SK-N-SH (cell line): ENCODE data around the gene TRPM3. TPM values are rescaled to one million over a fixed set of nuclear protein-coding genes. Genes with fewer than 3 reads are reported as not detected.

Experiments
- CTCF ChIA-PET: fragments of 300-600, 350-600 bp; formaldehyde crosslinking; extraction: SDS; loops from one replicate; lab custom pipeline; 2021; lab: Yijun Ruan, JAX
- POLR2A ChIA-PET: fragments of 350-600 bp; sonication (Branson Sonifier 250); formaldehyde crosslinking; extraction: SDS; loops from one replicate; lab custom pipeline; 2020; ENCODE audit warnings: antibody characterized with exemption, inconsistent platforms; lab: Yijun Ruan, JAX
- DNase-seq: peaks from one replicate; pipeline ENCODE4 v3.0.0; 2012
- H2AFZ ChIP-seq: fragments of 200-600 bp; sonication (generic); 2 replicates; pipeline ENCODE4 v1.8.1; 2016; ENCODE audit warnings: antibody characterized with exemption, mild to moderate bottlenecking, low read depth
- H3F3A ChIP-seq: fragments of 200-600 bp; sonication (generic); replicated peaks from 2 replicates; pipeline ENCODE3; 2016; ENCODE audit warnings: antibody characterized with exemption, mild to moderate bottlenecking; ENCODE audit not compliant: insufficient read depth
- H3K27ac ChIP-seq, 2 experiments: fragments of 200-500 bp in 1 of 2; fragments of 200-600 bp in 1 of 2; sonication (Bioruptor generic) in 1 of 2; sonication (generic), shearing (Covaris generic) in 1 of 2; 2 replicates each; pipeline versions ENCODE4 v1.5.1 to v1.6.1; 2014 to 2016; ENCODE audit warnings: low read depth in 2 of 2, inconsistent platforms in 1 of 2, low read length in 1 of 2, mild to moderate bottlenecking in 1 of 2, mixed read lengths in 1 of 2
- H3K27me3 ChIP-seq: fragments of 200-600 bp; sonication (generic), shearing (Covaris generic); 2 replicates; pipeline ENCODE4 v1.6.1; 2016; ENCODE audit warnings: mixed run types; ENCODE audit not compliant: insufficient read depth
- H3K36me3 ChIP-seq, 2 experiments: fragments of 200-500 bp in 1 of 2; fragments of 200-600 bp in 1 of 2; sonication (Bioruptor generic) in 1 of 2; sonication (generic) in 1 of 2; replicated peaks in 1 of 2; 2 replicates each; pipeline versions ENCODE3 to v1.5.1; 2014 to 2016; ENCODE audit warnings: low read length in 1 of 2, mild to moderate bottlenecking in 1 of 2; ENCODE audit not compliant: insufficient read depth in 2 of 2, control insufficient read depth in 1 of 2
- H3K4me1 ChIP-seq, 2 experiments: fragments of 200-500 bp in 1 of 2; fragments of 200-600 bp in 1 of 2; sonication (Bioruptor generic) in 1 of 2; sonication (generic), shearing (Covaris generic) in 1 of 2; 2 replicates each; pipeline versions ENCODE4 v1.5.1 to v1.6.1; 2014 to 2016; ENCODE audit warnings: low read depth in 1 of 2, low read length in 1 of 2, mixed run types in 1 of 2; ENCODE audit not compliant: insufficient read depth in 2 of 2, control insufficient read depth in 1 of 2
- H3K4me2 ChIP-seq: fragments of 200-600 bp; sonication (generic), shearing (Covaris generic); 2 replicates; pipeline ENCODE4 v1.6.1; 2017; ENCODE audit warnings: mixed run types
- H3K4me3 ChIP-seq, 2 experiments: fragments of 200-500 bp in 1 of 2; fragments of 200-600 bp in 1 of 2; sonication (Bioruptor generic) in 1 of 2; sonication (generic), shearing (Covaris generic) in 1 of 2; 2 replicates each; pipeline versions ENCODE4 v1.5.1 to v1.8.1; 2014 to 2016; ENCODE audit warnings: low read depth in 2 of 2, inconsistent platforms in 1 of 2, low read length in 1 of 2, mild to moderate bottlenecking in 1 of 2, mixed read lengths in 1 of 2, moderate library complexity in 1 of 2
- H3K79me2 ChIP-seq: fragments of 200-600 bp; sonication (generic); 2 replicates; pipeline ENCODE4 v1.8.1; 2017; ENCODE audit warnings: mild to moderate bottlenecking; ENCODE audit not compliant: insufficient read depth
- H3K9ac ChIP-seq: fragments of 200-600 bp; sonication (generic); 2 replicates; pipeline ENCODE4 v1.6.1; 2017; ENCODE audit warnings: mixed run types
- H3K9me2 ChIP-seq: fragments of 200-600 bp; sonication (generic); 2 replicates; pipeline ENCODE4 v1.6.1; 2017; ENCODE audit warnings: mixed run types
- H3K9me3 ChIP-seq: fragments of 200-600 bp; sonication (generic); 2 replicates; pipeline ENCODE4 v1.6.1; 2017; ENCODE audit warnings: mixed run types, mild to moderate bottlenecking, moderate library complexity
- H4K20me1 ChIP-seq: fragments of 200-600 bp; sonication (generic); 2 replicates; pipeline ENCODE4 v1.6.1; 2017; ENCODE audit warnings: mild to moderate bottlenecking, mixed run types; ENCODE audit not compliant: insufficient read depth
- CTCF ChIP-seq: fragments of 200-600 bp; sonication (generic); IDR thresholded peaks from 2 replicates; pipeline ENCODE4 v1.6.1; 2017; ENCODE audit warnings: antibody characterized with exemption, mild to moderate bottlenecking, moderate library complexity
- FOSL2 ChIP-seq: IDR thresholded peaks from 2 replicates; pipeline ENCODE4 v1.4.0; 2012; ENCODE audit warnings: low read depth, mild to moderate bottlenecking, moderate library complexity, borderline replicate concordance
- FOXM1 ChIP-seq: IDR thresholded peaks from 2 replicates; pipeline ENCODE4 v1.4.0; 2012; ENCODE audit warnings: low read depth, mild to moderate bottlenecking
- MAX ChIP-seq: IDR thresholded peaks from 2 replicates; pipeline ENCODE4 v1.4.0; 2012; ENCODE audit warnings: low read depth
- MXI1 ChIP-seq: IDR thresholded peaks from 2 replicates; pipeline ENCODE4 v1.6.1; 2012; ENCODE audit warnings: mild to moderate bottlenecking, low read depth, low read length, improper control_type of control experiment
- POLR2AphosphoS5 ChIP-seq: IDR thresholded peaks from 2 replicates; pipeline ENCODE4 v1.6.1; 2012; ENCODE audit warnings: low read depth, low read length
- RCOR1 ChIP-seq: fragments of 150-350 bp; IDR thresholded peaks from 2 replicates; pipeline ENCODE4 v1.6.1; 2017; ENCODE audit warnings: antibody characterized with exemption, low read length
- RFX5 ChIP-seq: IDR thresholded peaks from 2 replicates; pipeline ENCODE4 v1.6.1; 2012; ENCODE audit warnings: mild to moderate bottlenecking, improper control_type of control experiment, low read length
- TAF1 ChIP-seq: IDR thresholded peaks from 2 replicates; pipeline ENCODE4 v1.6.1; 2012; ENCODE audit warnings: low read depth, mild to moderate bottlenecking, low read length, moderate library complexity, borderline replicate concordance
- TCF12 ChIP-seq: IDR thresholded peaks from 2 replicates; pipeline ENCODE4 v1.4.0; 2012
- TEAD4 ChIP-seq: IDR thresholded peaks from 2 replicates; pipeline ENCODE4 v1.4.0; 2012; ENCODE audit warnings: mild to moderate bottlenecking, borderline replicate concordance; ENCODE audit not compliant: insufficient read depth
- USF1 ChIP-seq: IDR thresholded peaks from 2 replicates; pipeline ENCODE4 v1.4.0; 2012; ENCODE audit warnings: low read depth, borderline replicate concordance
- WGBS: methylation state at CpG from one replicate; pipeline ENCODE4 v1.1.6; 2017; ENCODE audit warnings: low lambda C conversion rate; 5-methylcytosine and 5-hydroxymethylcytosine counted together
- polyA plus RNA-seq, 3 experiments: library from polyadenylated mRNA; depleted of rRNA; stranded (reverse); fragments of >200 nt; gene quantifications; 2 replicates each; pipeline ENCODE4 v1.2.3, GENCODE V29; 2012

The TRPM3 gene
- polyA plus RNA-seq, 1 of the 3 experiments (the other 2 are of a cell fraction) = not detected

- TF ChIP-seq CTCF = no peak
- TF ChIP-seq POLR2AphosphoS5 = no peak
- no peak for TF ChIP-seq MAX
- TF ChIP-seq RFX5 = no peak
- no peak for TF ChIP-seq FOXM1
Observed at GRCh38 chr9:70539001-70539400, 582.4 kb downstream of the TRPM3 start (continued).

GRCh38 chr9:70537084-70537483 is 584.3 kb downstream of the TRPM3 start:
- POLR2A ChIA-PET = no interaction called here
- Histone ChIP-seq H4K20me1 (no peaks in the 10 kb centered on the region), H3K4me2 (no peak overlapping the region)
- WGBS = 88% methylated on average over 20 of the region's 21 CpGs
- TF ChIP-seq MXI1 (no peak), TCF12 (no peak), RCOR1 (no peak)
- TF ChIP-seq, all 33 proteins: peak for 0
- no peaks in the 10 kb centered on the region for H3K9me2 ChIP-seq
- CTCF ChIA-PET = interaction anchor here (1.4 kb wide), 1 partner anchor 65 kb away, joined by 5 read pairs; no protein-coding TSS in a partner anchor
- H3K9me3 ChIP-seq = no peaks in the 10 kb centered on the region
- no peaks in the 10 kb centered on the region for H3K79me2 ChIP-seq
- H3K27ac ChIP-seq = no peak overlapping the region
- no peaks in the 10 kb centered on the region for H3K27me3 ChIP-seq
- DNase-seq = no peak
- no peaks in the 10 kb centered on the region for H3K4me1 ChIP-seq
- no peak overlapping the region for H3K9ac ChIP-seq
- no peak overlapping the region for H3K4me3 ChIP-seq
- H3F3A ChIP-seq = peaks cover 3% of the 10 kb centered on the region
- H3K36me3 ChIP-seq = no peaks in the 10 kb centered on the region
- no peak overlapping the region for H2AFZ ChIP-seq

GRCh38 chr9:70535546-70536323 is 585.7 kb downstream of the TRPM3 start:
- no peaks in the 10 kb centered on the region for H3K79me2 ChIP-seq
- no peak overlapping the region for H3K27ac ChIP-seq
- 78% methylated on average over 16 of the region's 16 CpGs for WGBS
- no peaks in the 10 kb centered on the region for H3K27me3 ChIP-seq
- no peaks in the 10 kb centered on the region for H3K9me2 ChIP-seq
- H4K20me1 ChIP-seq = no peaks in the 10 kb centered on the region
- peaks cover 3% of the 10 kb centered on the region for H3F3A ChIP-seq
- H3K36me3 ChIP-seq = no peaks in the 10 kb centered on the region
- no peaks in the 10 kb centered on the region for H3K4me1 ChIP-seq
- ChIA-PET POLR2A (no interaction called here), CTCF (interaction anchor here (1.0 kb wide), 1 partner anchor 51 kb away, joined by 3 read pairs; no protein-coding TSS in a partner anchor)
- H2AFZ ChIP-seq = no peak overlapping the region
- H3K9me3 ChIP-seq = no peaks in the 10 kb centered on the region
- H3K9ac ChIP-seq = no peak overlapping the region
- H3K4me2 ChIP-seq = no peak overlapping the region
- H3K4me3 ChIP-seq = no peak overlapping the region
- no peak for DNase-seq
- TF ChIP-seq TEAD4 (no peak), FOSL2 (no peak), TAF1 (no peak), CTCF (no peak), TCF12 (no peak), USF1 (no peak)
